ENCODE data around the gene MED9.

DNA sequence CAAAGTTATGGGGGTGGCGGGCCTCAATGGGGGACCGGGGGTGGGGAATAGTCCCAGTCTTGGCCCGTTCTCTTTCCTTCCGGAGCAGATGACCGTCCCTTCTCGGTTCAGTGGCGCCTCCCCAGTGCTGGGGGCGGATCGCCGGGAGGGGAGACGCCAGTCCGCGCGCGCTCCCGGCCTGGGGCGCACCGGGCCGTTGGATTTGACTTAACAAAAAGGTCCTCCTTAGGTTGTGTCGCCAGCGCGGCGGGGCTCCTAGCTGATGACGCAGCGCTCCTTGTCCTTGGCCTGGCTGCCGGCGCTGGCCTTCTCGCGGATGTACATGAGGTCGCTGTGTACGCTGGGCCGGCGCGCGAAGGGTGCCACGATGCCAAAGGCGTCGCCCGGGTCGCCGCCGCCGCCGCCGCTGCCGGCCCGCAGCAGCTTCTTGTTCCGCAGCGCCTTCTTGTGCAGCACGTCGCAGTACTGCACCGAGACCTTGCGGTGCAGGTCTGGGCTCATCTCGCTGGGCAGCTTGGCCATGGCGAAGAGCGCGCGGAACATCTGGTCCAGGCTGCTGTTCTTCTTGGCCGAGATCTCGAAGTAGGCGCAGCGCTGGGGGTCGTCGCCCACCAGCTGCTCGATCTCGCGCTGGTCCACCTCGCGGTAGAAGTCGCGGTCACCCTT is 18.2 kb downstream of the MED9 start:
- TF ChIP-seq POLR2AphosphoS5 (IDR thresholded peaks at IDR 0.05), result no peak
- peak; percentile 41 for TF ChIP-seq MXI1 (conservative IDR thresholded peaks at IDR 0.05; ENCODE audit: poor library complexity, severe bottlenecking)
- TF ChIP-seq, protein P1, sequence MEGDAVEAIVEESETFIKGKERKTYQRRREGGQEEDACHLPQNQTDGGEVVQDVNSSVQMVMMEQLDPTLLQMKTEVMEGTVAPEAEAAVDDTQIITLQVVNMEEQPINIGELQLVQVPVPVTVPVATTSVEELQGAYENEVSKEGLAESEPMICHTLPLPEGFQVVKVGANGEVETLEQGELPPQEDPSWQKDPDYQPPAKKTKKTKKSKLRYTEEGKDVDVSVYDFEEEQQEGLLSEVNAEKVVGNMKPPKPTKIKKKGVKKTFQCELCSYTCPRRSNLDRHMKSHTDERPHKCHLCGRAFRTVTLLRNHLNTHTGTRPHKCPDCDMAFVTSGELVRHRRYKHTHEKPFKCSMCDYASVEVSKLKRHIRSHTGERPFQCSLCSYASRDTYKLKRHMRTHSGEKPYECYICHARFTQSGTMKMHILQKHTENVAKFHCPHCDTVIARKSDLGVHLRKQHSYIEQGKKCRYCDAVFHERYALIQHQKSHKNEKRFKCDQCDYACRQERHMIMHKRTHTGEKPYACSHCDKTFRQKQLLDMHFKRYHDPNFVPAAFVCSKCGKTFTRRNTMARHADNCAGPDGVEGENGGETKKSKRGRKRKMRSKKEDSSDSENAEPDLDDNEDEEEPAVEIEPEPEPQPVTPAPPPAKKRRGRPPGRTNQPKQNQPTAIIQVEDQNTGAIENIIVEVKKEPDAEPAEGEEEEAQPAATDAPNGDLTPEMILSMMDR (IDR thresholded peaks at IDR 0.05; ENCODE audit: poor library complexity, severe bottlenecking), result no peak

Measured in neural cell (in vitro differentiated cells).